Caco-2 (cell line): ENCODE results near the gene CATSPERD. TPM values are rescaled to one million over a fixed set of nuclear protein-coding genes. Genes with fewer than 3 reads are reported as not detected.
"Not testable (repeated sequence)": the region's sequence is repeated elsewhere in the genome, so short reads cannot be mapped to it uniquely, and the experiment has no call there.

ENCODE experiments used
- BruUV-seq: library from RNA; stranded (reverse); fragments of 400-500 nt; replicated peaks from 2 replicates; lab custom pipeline; 2021; lab: Mats Ljungman, UMichigan
- CTCF ChIA-PET: fragments of 300-600 bp; sonication (Branson Sonifier 250); formaldehyde crosslinking; loops from one replicate; lab custom pipeline; 2022; ENCODE audit warnings: antibody characterized with exemption; lab: Charles Lee
- POLR2A ChIA-PET: fragments of 300-600 bp; sonication (Branson Sonifier 250); formaldehyde crosslinking; loops from one replicate; lab custom pipeline; 2022; ENCODE audit warnings: antibody characterized with exemption; lab: Charles Lee
- DNase-seq, 2 experiments: peaks; one replicate each; pipeline versions ENCODE4 v3.0.0 to v3.0.0-alpha.2; 2020 to 2022
- H3K27me3 ChIP-seq: replicated peaks from 2 replicates; pipeline ENCODE4 v1.6.0; 2011; ENCODE audit warnings: low read length; ENCODE audit not compliant: control insufficient read depth, insufficient read depth
- H3K36me3 ChIP-seq: 2 replicates; pipeline ENCODE4 v1.5.1; 2011; ENCODE audit warnings: low read length; ENCODE audit not compliant: control insufficient read depth, insufficient read depth
- H3K4me1 ChIP-seq: fragments of 250-450 bp; sonication (Bioruptor Pico); 2 replicates; pipeline ENCODE4 v1.5.1; 2020; ENCODE audit warnings: mild to moderate bottlenecking
- H3K4me3 ChIP-seq: 2 replicates; pipeline ENCODE4 v1.5.1; 2011; ENCODE audit warnings: low read depth, mild to moderate bottlenecking, control low read depth, low read length
- H3K9me3 ChIP-seq: fragments of 250-450 bp; sonication (Bioruptor Pico); 2 replicates; pipeline ENCODE4 v1.5.1; 2020; ENCODE audit warnings: mild to moderate bottlenecking, moderate library complexity
- H3K27ac Mint-ChIP-seq: one replicate; pipeline ENCODE4 v1.8.0; 2022; ENCODE audit warnings: mixed read lengths; ENCODE audit not compliant: unreplicated experiment
- H3K27me3 Mint-ChIP-seq: one replicate; pipeline ENCODE4 v1.8.0; 2022; ENCODE audit warnings: mixed read lengths; ENCODE audit not compliant: insufficient read depth, unreplicated experiment
- H3K36me3 Mint-ChIP-seq: one replicate; pipeline ENCODE4 v1.8.0; 2022; ENCODE audit warnings: mild to moderate bottlenecking, mixed read lengths; ENCODE audit not compliant: insufficient read depth, unreplicated experiment
- H3K4me1 Mint-ChIP-seq: one replicate; pipeline ENCODE4 v1.8.0; 2022; ENCODE audit warnings: low read depth, mixed read lengths; ENCODE audit not compliant: unreplicated experiment
- H3K4me3 Mint-ChIP-seq: one replicate; pipeline ENCODE4 v1.8.0; 2022; ENCODE audit warnings: mild to moderate bottlenecking, moderate library complexity, mixed read lengths; ENCODE audit not compliant: unreplicated experiment
- H3K9me3 Mint-ChIP-seq: one replicate; pipeline ENCODE4 v1.8.0; 2022; ENCODE audit warnings: mixed read lengths; ENCODE audit not compliant: unreplicated experiment
- intact Hi-C: fragments of 100-400 bp; cut with micrococcal nuclease; formaldehyde crosslinking; loops from one replicate; pipeline ENCODE4 v1.10.0; 2022; ENCODE audit not compliant: unreplicated experiment
- total RNA-seq: library from RNA; stranded (reverse); gene quantifications from 2 replicates; pipeline ENCODE4 v1.2.3, GENCODE V29; 2022
- TF ChIP-seq, protein P1 (sequence below), 2 experiments: fragments of 200-600 bp in 1 of 2; IDR thresholded peaks; 1 replicate in 1 of 2; 2 replicates in 1 of 2; pipeline versions ENCODE4 v1.5.1 to v1.8.0; 2011 to 2022; ENCODE audit warnings: antibody characterized with exemption in 1 of 2, control low read depth in 1 of 2, inconsistent platforms in 1 of 2, low read depth in 1 of 2, low read length in 1 of 2, mild to moderate bottlenecking in 1 of 2, moderate library complexity in 1 of 2; ENCODE audit not compliant: insufficient read depth in 1 of 2, severe bottlenecking in 1 of 2, unreplicated experiment in 1 of 2

Gene CATSPERD
- total RNA-seq, 1 experiment from 2014 or later, result not detected

- DNase-seq, result no peak
- Histone ChIP-seq H3K4me3 (no peak overlapping the region), H3K4me1 (no peaks in the 10 kb centered on the region), H3K36me3 (no peaks in the 10 kb centered on the region), H3K27me3 (no peaks in the 10 kb centered on the region), H3K9me3 (no peaks in the 10 kb centered on the region)
- Mint-ChIP-seq H3K4me3 (no peak overlapping the region), H3K9me3 (no peaks in the 10 kb centered on the region), H3K36me3 (no peaks in the 10 kb centered on the region), H3K4me1 (no peaks in the 10 kb centered on the region), H3K27me3 (no peaks in the 10 kb centered on the region), H3K27ac (no peak overlapping the region)
- ChIA-PET POLR2A (no interaction called here), CTCF (no interaction called here)
- no TSS peak for BruUV-seq
- intact Hi-C loops, result no loop called here
- TF ChIP-seq, protein P1, sequence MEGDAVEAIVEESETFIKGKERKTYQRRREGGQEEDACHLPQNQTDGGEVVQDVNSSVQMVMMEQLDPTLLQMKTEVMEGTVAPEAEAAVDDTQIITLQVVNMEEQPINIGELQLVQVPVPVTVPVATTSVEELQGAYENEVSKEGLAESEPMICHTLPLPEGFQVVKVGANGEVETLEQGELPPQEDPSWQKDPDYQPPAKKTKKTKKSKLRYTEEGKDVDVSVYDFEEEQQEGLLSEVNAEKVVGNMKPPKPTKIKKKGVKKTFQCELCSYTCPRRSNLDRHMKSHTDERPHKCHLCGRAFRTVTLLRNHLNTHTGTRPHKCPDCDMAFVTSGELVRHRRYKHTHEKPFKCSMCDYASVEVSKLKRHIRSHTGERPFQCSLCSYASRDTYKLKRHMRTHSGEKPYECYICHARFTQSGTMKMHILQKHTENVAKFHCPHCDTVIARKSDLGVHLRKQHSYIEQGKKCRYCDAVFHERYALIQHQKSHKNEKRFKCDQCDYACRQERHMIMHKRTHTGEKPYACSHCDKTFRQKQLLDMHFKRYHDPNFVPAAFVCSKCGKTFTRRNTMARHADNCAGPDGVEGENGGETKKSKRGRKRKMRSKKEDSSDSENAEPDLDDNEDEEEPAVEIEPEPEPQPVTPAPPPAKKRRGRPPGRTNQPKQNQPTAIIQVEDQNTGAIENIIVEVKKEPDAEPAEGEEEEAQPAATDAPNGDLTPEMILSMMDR (IDR thresholded peaks at IDR 0.05; ENCODE audit: insufficient read depth in 1 of 2, low read depth in 1 of 2, low read length in 1 of 2, severe bottlenecking in 1 of 2, unreplicated experiment in 1 of 2), result no peak
These were observed 21.6 kb downstream of the CATSPERD start for GRCh38 chr19:5742051-5742450.

GRCh38 chr19:5743630-5744029 is 23.2 kb downstream of the CATSPERD start:
- no peaks in the 10 kb centered on the region for H3K4me1 ChIP-seq
- Mint-ChIP-seq H3K4me1 (no peaks in the 10 kb centered on the region), H3K36me3 (no peaks in the 10 kb centered on the region), H3K27me3 (no peaks in the 10 kb centered on the region), H3K4me3 (no peak overlapping the region), H3K9me3 (no peaks in the 10 kb centered on the region), H3K27ac (no peak overlapping the region)
- no TSS peak for BruUV-seq
- TF ChIP-seq, protein P1 (IDR thresholded peaks at IDR 0.05; ENCODE audit: insufficient read depth in 1 of 2, low read depth in 1 of 2, low read length in 1 of 2, severe bottlenecking in 1 of 2, unreplicated experiment in 1 of 2), result no peak
- no peak overlapping the region for H3K4me3 ChIP-seq
- POLR2A ChIA-PET, result no interaction called here
- peak in 1 of 2 experiments; percentile 10 for DNase-seq
- no peaks in the 10 kb centered on the region for H3K9me3 ChIP-seq
- H3K27me3 ChIP-seq, result no peaks in the 10 kb centered on the region
- no peaks in the 10 kb centered on the region for H3K36me3 ChIP-seq
- CTCF ChIA-PET, result no interaction called here
- intact Hi-C loops, result no loop called here

GRCh38 chr19:5744999-5745398 is 24.6 kb downstream of the CATSPERD start:
- H3K9me3 ChIP-seq, H3K27me3 Mint-ChIP-seq: not testable (repeated sequence)

DNA sequence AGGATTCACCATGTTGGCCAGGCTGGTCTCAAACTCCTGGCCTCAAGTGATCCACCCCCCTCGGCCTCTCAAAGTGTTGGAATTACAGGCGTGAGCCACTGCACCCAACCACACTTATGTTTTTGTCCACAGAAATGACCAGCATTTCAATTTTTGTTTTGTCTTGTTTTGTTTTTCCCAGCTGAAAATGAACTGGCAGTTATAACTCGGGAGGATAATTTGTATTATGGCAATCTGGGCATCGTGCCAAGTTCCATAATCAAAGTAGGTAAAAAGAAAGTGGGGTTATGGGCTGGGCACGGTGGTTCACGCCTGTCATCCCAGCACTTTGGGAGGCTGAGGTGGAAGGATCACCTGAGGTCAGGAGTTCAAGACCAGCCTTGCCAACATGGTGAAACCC is 28.5 kb downstream of the CATSPERD start:
- H3K27me3 ChIP-seq, H3K27ac Mint-ChIP-seq, CTCF ChIA-PET, H3K27me3 Mint-ChIP-seq, H3K36me3 Mint-ChIP-seq, H3K9me3 Mint-ChIP-seq, H3K4me3 ChIP-seq, H3K36me3 ChIP-seq, DNase-seq, H3K9me3 ChIP-seq, BruUV-seq, POLR2A ChIA-PET, H3K4me3 Mint-ChIP-seq, intact Hi-C loops, H3K4me1 Mint-ChIP-seq, H3K4me1 ChIP-seq: not testable (repeated sequence)

More at GRCh38 chr19:5744999-5745398, 24.6 kb downstream of the CATSPERD start:
- intact Hi-C loops, DNase-seq, H3K9me3 Mint-ChIP-seq, POLR2A ChIA-PET, CTCF ChIA-PET, H3K27me3 ChIP-seq, H3K4me3 ChIP-seq, H3K4me3 Mint-ChIP-seq, H3K27ac Mint-ChIP-seq, H3K4me1 Mint-ChIP-seq, H3K36me3 ChIP-seq, H3K36me3 Mint-ChIP-seq, H3K4me1 ChIP-seq, BruUV-seq: not testable (repeated sequence)
